HepG2 (cell line): ENCODE measurements around the gene SIRT7. TPM values are rescaled to one million over a fixed set of nuclear protein-coding genes. Genes with fewer than 3 reads are reported as not detected.

Experiments used
- ATAC-seq: fragments of 200-7000 bp; cut with Tn5 transposase; 3 replicates; pipeline ENCODE4 v1.9.1; 2020; ENCODE audit warnings: mild to moderate bottlenecking, moderate library complexity
- BruUV-seq: library from RNA; stranded (reverse); fragments of 400-500 nt; replicated peaks from 2 replicates; lab custom pipeline; 2021; lab: Mats Ljungman, UMichigan
- CTCF ChIA-PET: fragments of 300-600 bp; formaldehyde crosslinking; extraction: SDS; loops from one replicate; lab custom pipeline; 2021; ENCODE audit warnings: low total read pairs, inconsistent platforms, low intra/inter-chr PET ratio; lab: Yijun Ruan, JAX
- POLR2A ChIA-PET: fragments of 350-600 bp; sonication (Branson Sonifier 250); formaldehyde crosslinking; loops from one replicate; lab custom pipeline; 2020; ENCODE audit warnings: antibody characterized with exemption, inconsistent platforms; lab: Yijun Ruan, JAX
- DNase-seq: peaks from one replicate; pipeline ENCODE4 v3.0.0-alpha.2; 2015; ENCODE audit warnings: low spot score
- FAIRE-seq: peaks from 3 replicates; lab custom pipeline; 2011; peaks lifted over from hg19 to GRCh38; lab: Jason Lieb, UNC
- H2AFZ ChIP-seq: one replicate; pipeline ENCODE4 v1.6.1; 2011; ENCODE audit warnings: low read length, inconsistent platforms
- H3K27ac ChIP-seq: fragments of 300-600 bp; 3 replicates; pipeline ENCODE4 v1.8.0; 2011; ENCODE audit warnings: mixed run types, mild to moderate bottlenecking, mixed read lengths, low read length, inconsistent platforms; ENCODE audit not compliant: insufficient read depth; ENCODE audit errors: extremely low read length
- H3K27me3 ChIP-seq, 2 experiments: fragments of 200-600 bp in 1 of 2; 2 replicates in 1 of 2; 3 replicates in 1 of 2; pipeline versions ENCODE4 v1.6.0 to v1.8.0; 2011; ENCODE audit warnings: low read length in 2 of 2, mild to moderate bottlenecking in 2 of 2, moderate library complexity in 2 of 2, inconsistent platforms in 1 of 2; ENCODE audit not compliant: insufficient read depth in 2 of 2, control insufficient read depth in 1 of 2
- H3K36me3 ChIP-seq, 2 experiments: fragments of 200-600 bp in 1 of 2; replicated peaks in 1 of 2; 2 replicates in 1 of 2; 3 replicates in 1 of 2; pipeline versions ENCODE4 v1.5.1 to v1.8.0; 2011; ENCODE audit warnings: low read length in 2 of 2, inconsistent platforms in 1 of 2; ENCODE audit not compliant: insufficient read depth in 2 of 2, control insufficient read depth in 1 of 2
- H3K4me1 ChIP-seq: 2 replicates; pipeline ENCODE4 v1.5.1; 2012; ENCODE audit warnings: low read length, inconsistent platforms; ENCODE audit not compliant: insufficient read depth
- H3K4me2 ChIP-seq: 2 replicates; pipeline ENCODE4 v1.6.0; 2011; ENCODE audit warnings: low read depth, low read length, inconsistent platforms
- H3K4me3 ChIP-seq, 3 experiments: fragments of 200-600 bp in 1 of 3; sonication (generic), shearing (Covaris generic) in 1 of 3; replicated peaks in 1 of 3; 2 replicates each; pipeline ENCODE4 v1.5.1; 2011 to 2016; ENCODE audit warnings: low read length in 3 of 3, inconsistent platforms in 2 of 3, low read depth in 2 of 3, mild to moderate bottlenecking in 2 of 3, control low read depth in 1 of 3, mixed read lengths in 1 of 3; ENCODE audit not compliant: insufficient read depth in 1 of 3
- H3K79me2 ChIP-seq: one replicate; pipeline ENCODE4 v1.6.1; 2011; ENCODE audit warnings: low read length, inconsistent platforms; ENCODE audit not compliant: insufficient read depth
- H3K9ac ChIP-seq: 2 replicates; pipeline ENCODE4 v1.6.0; 2011; ENCODE audit warnings: mild to moderate bottlenecking, low read depth, low read length, inconsistent platforms; ENCODE audit not compliant: insufficient read depth
- H3K9me3 ChIP-seq: 2 replicates; pipeline ENCODE4 v1.5.1; 2012; ENCODE audit warnings: mild to moderate bottlenecking, low read length
- H4K20me1 ChIP-seq: 2 replicates; pipeline ENCODE4 v1.6.0; 2011; ENCODE audit warnings: inconsistent platforms, mild to moderate bottlenecking, low read length, moderate library complexity; ENCODE audit not compliant: insufficient read depth
- AGO2 ChIP-seq: fragments of 200-400 bp; formaldehyde crosslinking; optimal IDR thresholded peaks from 2 replicates; pipeline ENCODE3; 2017; ENCODE audit warnings: mild to moderate bottlenecking, low read depth, low read length, moderate library complexity
- AHR ChIP-seq: IDR thresholded peaks from 2 replicates; pipeline ENCODE4 v1.6.1; 2018; ENCODE audit warnings: missing genetic modification reagents, missing compliant biosample characterization
- KLF15 ChIP-seq: sonication (generic); formaldehyde crosslinking; IDR thresholded peaks from 2 replicates; pipeline ENCODE4 v1.8.1; 2023; ENCODE audit warnings: borderline replicate concordance, mild to moderate bottlenecking, inconsistent platforms, missing genetic modification reagents, mixed read lengths
- MLX ChIP-seq: IDR thresholded peaks from 2 replicates; pipeline ENCODE4 v1.6.1; 2016
- RAD51 ChIP-seq: fragments of 450-650 bp; IDR thresholded peaks from 2 replicates; pipeline ENCODE4 v1.6.1; 2016; ENCODE audit warnings: borderline replicate concordance
- TAF1 ChIP-seq: sonication (generic); formaldehyde crosslinking; IDR thresholded peaks from 2 replicates; pipeline ENCODE4 v1.4.0; 2020; ENCODE audit warnings: missing genetic modification reagents
- ZBTB10 ChIP-seq: sonication (generic); formaldehyde crosslinking; IDR thresholded peaks from 2 replicates; pipeline ENCODE4 v1.4.0; 2020; ENCODE audit warnings: missing genetic modification reagents, borderline replicate concordance
- ZNF12 ChIP-seq: sonication (generic); formaldehyde crosslinking; IDR thresholded peaks from 2 replicates; pipeline ENCODE4 v1.5.0; 2020; ENCODE audit warnings: missing genetic modification reagents
- ZNF558 ChIP-seq: sonication (generic); formaldehyde crosslinking; IDR thresholded peaks from 2 replicates; pipeline ENCODE4 v1.9.0; 2022; ENCODE audit warnings: mild to moderate bottlenecking, missing genetic modification reagents, borderline replicate concordance
- ZNF569 ChIP-seq: sonication (generic); formaldehyde crosslinking; IDR thresholded peaks from 2 replicates; pipeline ENCODE4 v1.5.0; 2020; ENCODE audit warnings: mild to moderate bottlenecking, missing genetic modification reagents, moderate library complexity, borderline replicate concordance
- ZNF572 ChIP-seq: sonication (generic); formaldehyde crosslinking; IDR thresholded peaks from 2 replicates; pipeline ENCODE4 v1.5.1; 2020; ENCODE audit warnings: mild to moderate bottlenecking, missing genetic modification reagents
- ZNF597 ChIP-seq: sonication (generic); formaldehyde crosslinking; IDR thresholded peaks from 2 replicates; pipeline ENCODE4 v1.5.0; 2020; ENCODE audit warnings: missing genetic modification reagents
- ZNF775 ChIP-seq: sonication (generic); formaldehyde crosslinking; IDR thresholded peaks from 2 replicates; pipeline ENCODE4 v1.4.0; 2020; ENCODE audit warnings: missing genetic modification reagents, mild to moderate bottlenecking, moderate library complexity, borderline replicate concordance
- ZSCAN25 ChIP-seq: sonication (generic); formaldehyde crosslinking; IDR thresholded peaks from 2 replicates; pipeline ENCODE4 v1.8.0; 2022; ENCODE audit warnings: mild to moderate bottlenecking, missing genetic modification reagents
- WGBS: methylation state at CpG from one replicate; pipeline ENCODE4 v1.1.6; 2017; ENCODE audit warnings: low lambda C conversion rate; 5-methylcytosine and 5-hydroxymethylcytosine counted together
- in situ Hi-C: cut with HindIII; loops from 2 replicates; pipeline ENCODE4 v1.10.0; 2017; ENCODE audit warnings: low pct_unique_long_range_greater_than_20kb; ENCODE audit not compliant: extremely low pct_ligation_motif_present
- intact Hi-C: fragments of 100-400 bp; cut with micrococcal nuclease; formaldehyde crosslinking; loops from one replicate; pipeline ENCODE4 v1.10.0; 2022; ENCODE audit not compliant: unreplicated experiment
- polyA plus RNA-seq, 8 experiments: library from polyadenylated mRNA; depleted of rRNA in 3 of 8; stranded (reverse) in 7 of 8; unstranded in 1 of 8; fragments of >200 nt; fragmentation: Illumina TruSeq in 4 of 8; extraction: Trizol in 4 of 8; gene quantifications; 2 replicates each; pipeline versions ENCODE4 v1.2.1 to v1.2.3, GENCODE V29; 2011 to 2016; ENCODE audit warnings: low read depth in 4 of 8, missing spikeins in 1 of 8, mixed read lengths in 1 of 8; ENCODE audit not compliant: insufficient read depth in 1 of 8
- total RNA-seq, 5 experiments: library from RNA; depleted of rRNA; stranded (reverse); fragments of >200 nt; fragmentation: Illumina TruSeq; extraction: Trizol; gene quantifications; 2 replicates each; pipeline ENCODE4 v1.2.3, GENCODE V29; 2016; ENCODE audit warnings: low read depth in 1 of 5

The SIRT7 gene
- total and polyA plus RNA-seq, 2 of the 13 experiments (the other 11 are each of a cell fraction or from before 2014, with no cell fraction given): 8.3 to 24.8 TPM

GRCh38 chr17:81871387-81872230 is 46.4 kb downstream of the SIRT7 start:
- no peak; the same call in 2 of the 3 replicates for ATAC-seq
- peaks cover 52% of the 10 kb centered on the region for H3K4me1 ChIP-seq
- TF ChIP-seq AGO2: peak; percentile 100
- TF ChIP-seq KLF15: peak; percentile 70; the same call in 1 of the 2 replicates
- no peak for TF ChIP-seq RAD51
- TF ChIP-seq ZBTB10 (CRISPR knock-in tag): peak; percentile 74; the same call in 1 of the 2 replicates
- peak; percentile 43; the same call in 1 of the 2 replicates for TF ChIP-seq ZNF12 (CRISPR knock-in tag)
- TF ChIP-seq ZNF572 (CRISPR knock-in tag): 0 out of 2 replicates have a peak, but pooled peaks have one; percentile 14
- TF ChIP-seq ZNF775 (CRISPR knock-in tag): peak; percentile 65; the same call in 1 of the 2 replicates
- TF ChIP-seq AHR (CRISPR knock-in tag): no peak
- TF ChIP-seq TAF1: peak; percentile 83
- peak; percentile 77; the same call in 1 of the 2 replicates for TF ChIP-seq ZNF569 (CRISPR knock-in tag)
- peak; percentile 95; the same call in 1 of the 2 replicates for TF ChIP-seq ZNF558
- no peak for TF ChIP-seq MLX
- TF ChIP-seq ZSCAN25 (CRISPR knock-in tag): peak; percentile 83
- no peak for TF ChIP-seq ZNF597 (CRISPR knock-in tag)

More at GRCh38 chr17:81871387-81872230, 46.4 kb downstream of the SIRT7 start:
- Histone ChIP-seq H3K9me3 (no peaks in the 10 kb centered on the region), H3K9ac (peak overlapping the region; percentile 100), H2AFZ (no peak overlapping the region), H3K36me3 (peaks cover 11 to 18% of the 10 kb centered on the region in 2 experiments), H4K20me1 (peaks cover 29% of the 10 kb centered on the region; the same call in 1 of the 2 replicates), H3K4me3 (peak overlapping the region; percentile 65 to 92 (median 90)), H3K79me2 (peaks cover 24% of the 10 kb centered on the region), H3K4me2 (peak overlapping the region; percentile 94), H3K27ac (peak overlapping the region; percentile 98), H3K27me3 (no peaks in the 10 kb centered on the region)
- FAIRE-seq: no peak
- CTCF ChIA-PET: no interaction called here
- peak; percentile 86 for DNase-seq
- BruUV-seq: TSS peak; percentile 85
- in situ Hi-C loops (no loop called here), intact Hi-C loops (loop anchor here (2.0 to 5.0 kb wide), 2 partner anchors 21 to 41 kb away; partner anchors contain the start of gene PCYT2)
- 42% methylated on average over 10 of the region's 86 CpGs for WGBS
- POLR2A ChIA-PET: interaction anchor here (0.9 to 4.3 kb wide), 15 partner anchors 9 to 231 kb away, joined by 3 to 26 read pairs (median 8); partner anchors contain the start of genes ALYREF, ANAPC11, ARL16 and CENPX
